Uterus (tissue), 4 donors: ENCODE data around the gene MAP4. TPM values are rescaled to one million over a fixed set of nuclear protein-coding genes. Genes with fewer than 3 reads are reported as not detected.

Experiments used
- DNase-seq, 2 donors: peaks; one replicate each; pipeline ENCODE4 v3.0.0-alpha.2; 2019 to 2020
- H3K27ac ChIP-seq, 2 donors: fragments of 200-600 bp; sonication (generic); 1 replicate in 1 of 2; 2 replicates in 1 of 2; pipeline ENCODE4 v1.5.1; 2016 to 2018
- H3K27me3 ChIP-seq, 2 donors: fragments of 200-600 bp; sonication (generic); one replicate each; pipeline ENCODE4 v1.5.1; 2018 to 2019; ENCODE audit warnings: control low read depth in 1 of 2
- H3K36me3 ChIP-seq, 2 donors: fragments of 200-600 bp; sonication (generic); one replicate each; pipeline ENCODE4 v1.5.1; 2019; ENCODE audit warnings: control low read depth in 1 of 2
- H3K4me1 ChIP-seq, 2 donors: fragments of 200-600 bp; sonication (generic); one replicate each; pipeline ENCODE4 v1.5.1; 2018 to 2019; ENCODE audit warnings: control low read depth in 1 of 2
- H3K4me3 ChIP-seq, 2 donors: fragments of 200-600 bp; sonication (generic); 1 replicate in 1 of 2; 2 replicates in 1 of 2; pipeline ENCODE4 v1.5.1; 2018 to 2019; ENCODE audit warnings: mild to moderate bottlenecking in 1 of 2
- H3K9me3 ChIP-seq, 2 donors: fragments of 200-600 bp; sonication (generic); one replicate each; pipeline ENCODE4 v1.5.1; 2019; ENCODE audit warnings: control low read depth in 1 of 2
- POLR2A ChIP-seq, 2 donors: fragments of 450-650 bp; IDR thresholded peaks; one replicate each; pipeline ENCODE4 v1.6.1; 2016; ENCODE audit warnings: antibody characterized with exemption in 2 of 2, mild to moderate bottlenecking in 1 of 2, moderate library complexity in 1 of 2
- intact Hi-C: fragments of 100-400 bp; cut with DNase I; formaldehyde crosslinking; loops from one replicate; pipeline ENCODE4 v1.15.1; 2023; ENCODE audit warnings: low total_unique reads
- total RNA-seq, 4 donors: library from RNA; depleted of rRNA in 3 of 4; stranded (reverse); fragments of >200 nt in 3 of 4; gene quantifications; one replicate each; pipeline versions ENCODE4 v1.1.0 to v1.2.4, GENCODE V29; 2014 to 2023
- TF ChIP-seq, protein P1 (sequence below), 4 experiments: fragments of 200-600 bp in 2 of 4; fragments of 450-650 bp in 2 of 4; sonication (generic) in 2 of 4; IDR thresholded peaks; one replicate each; pipeline ENCODE4 v1.5.1; 2016 to 2019; ENCODE audit warnings: antibody characterized with exemption in 4 of 4, mild to moderate bottlenecking in 2 of 4, moderate library complexity in 1 of 4
- donor health status: DM: yes; HTN: yes; CAD: no.

The MAP4 gene
- total RNA-seq, 4 donors from 2014 or later = 51.5 to 264 (median 79.7) TPM

GRCh38 chr3:48001991-48002390 lies 14.2 kb downstream of the MAP4 start:
- Histone ChIP-seq H3K27ac (no peak overlapping the region), H3K9me3 (no peaks in the 10 kb centered on the region), H3K4me3 (no peak overlapping the region), H3K36me3 (no peaks in the 10 kb centered on the region), H3K4me1 (no peaks in the 10 kb centered on the region), H3K27me3 (no peaks in the 10 kb centered on the region)
- TF ChIP-seq, protein P1, sequence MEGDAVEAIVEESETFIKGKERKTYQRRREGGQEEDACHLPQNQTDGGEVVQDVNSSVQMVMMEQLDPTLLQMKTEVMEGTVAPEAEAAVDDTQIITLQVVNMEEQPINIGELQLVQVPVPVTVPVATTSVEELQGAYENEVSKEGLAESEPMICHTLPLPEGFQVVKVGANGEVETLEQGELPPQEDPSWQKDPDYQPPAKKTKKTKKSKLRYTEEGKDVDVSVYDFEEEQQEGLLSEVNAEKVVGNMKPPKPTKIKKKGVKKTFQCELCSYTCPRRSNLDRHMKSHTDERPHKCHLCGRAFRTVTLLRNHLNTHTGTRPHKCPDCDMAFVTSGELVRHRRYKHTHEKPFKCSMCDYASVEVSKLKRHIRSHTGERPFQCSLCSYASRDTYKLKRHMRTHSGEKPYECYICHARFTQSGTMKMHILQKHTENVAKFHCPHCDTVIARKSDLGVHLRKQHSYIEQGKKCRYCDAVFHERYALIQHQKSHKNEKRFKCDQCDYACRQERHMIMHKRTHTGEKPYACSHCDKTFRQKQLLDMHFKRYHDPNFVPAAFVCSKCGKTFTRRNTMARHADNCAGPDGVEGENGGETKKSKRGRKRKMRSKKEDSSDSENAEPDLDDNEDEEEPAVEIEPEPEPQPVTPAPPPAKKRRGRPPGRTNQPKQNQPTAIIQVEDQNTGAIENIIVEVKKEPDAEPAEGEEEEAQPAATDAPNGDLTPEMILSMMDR (IDR thresholded peaks at IDR 0.05) = no peak
- TF ChIP-seq POLR2A (IDR thresholded peaks at IDR 0.05) = no peak
- DNase-seq = no peak
- intact Hi-C loops = no loop called here

- H3K36me3 ChIP-seq = no peaks in the 10 kb centered on the region
- DNase-seq = no peak
- TF ChIP-seq POLR2A (IDR thresholded peaks at IDR 0.05) = no peak
- TF ChIP-seq, protein P1 (IDR thresholded peaks at IDR 0.05) = no peak
- no peaks in the 10 kb centered on the region for H3K9me3 ChIP-seq
- intact Hi-C loops = no loop called here
- no peak overlapping the region for H3K27ac ChIP-seq
- no peak overlapping the region for H3K4me3 ChIP-seq
- H3K4me1 ChIP-seq = peaks cover 0 to 7% of the 10 kb centered on the region in 2 donors
- H3K27me3 ChIP-seq = no peaks in the 10 kb centered on the region
Measured at GRCh38 chr3:48000212-48000611, 16.0 kb downstream of the MAP4 start.

DNA sequence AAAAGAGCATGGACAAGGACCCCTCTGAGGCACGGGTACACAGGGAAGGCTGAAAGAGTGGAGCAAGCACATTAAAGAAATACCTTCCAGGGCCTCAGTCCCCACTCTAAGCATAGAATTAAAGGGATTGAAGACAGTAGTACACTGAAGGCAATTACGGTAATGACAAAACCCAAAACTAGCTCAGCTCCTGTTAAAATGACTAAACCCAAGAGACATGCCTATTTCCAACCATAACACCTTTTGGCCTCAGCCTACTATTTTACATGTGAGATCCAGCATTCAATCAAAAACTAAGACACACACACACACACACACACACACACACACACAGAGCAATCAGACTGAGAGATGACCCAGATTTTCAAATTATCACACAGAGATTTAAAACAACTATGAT lies 19.8 kb downstream of the MAP4 start:
- H3K9me3 ChIP-seq = no peaks in the 10 kb centered on the region
- TF ChIP-seq, protein P1 (IDR thresholded peaks at IDR 0.05) = no peak
- no peak for TF ChIP-seq POLR2A (IDR thresholded peaks at IDR 0.05)
- no peak overlapping the region for H3K4me3 ChIP-seq
- H3K27ac ChIP-seq = no peak overlapping the region
- no peaks in the 10 kb centered on the region for H3K27me3 ChIP-seq
- intact Hi-C loops = no loop called here
- no peaks in the 10 kb centered on the region for H3K36me3 ChIP-seq
- H3K4me1 ChIP-seq = peaks cover 0 to 7% of the 10 kb centered on the region in 2 donors
- no peak for DNase-seq

DNA sequence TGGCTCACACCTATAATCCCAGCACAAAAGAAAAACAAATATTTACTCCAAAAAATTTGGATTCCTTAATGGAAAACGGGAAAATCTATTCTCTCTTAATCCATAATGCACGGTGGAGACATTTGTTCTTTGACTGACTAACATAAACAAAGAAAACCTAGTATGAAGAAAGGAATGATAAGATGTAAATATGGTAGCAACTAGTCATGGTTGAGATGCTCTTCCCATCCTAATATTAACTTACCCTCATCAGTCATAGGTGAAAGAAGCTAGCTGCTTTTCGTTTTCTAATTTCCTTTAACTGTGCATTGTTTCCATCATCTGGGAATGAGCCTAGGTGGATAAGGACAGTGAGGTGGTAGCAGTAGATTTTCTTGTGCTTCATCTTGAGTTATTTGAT lies 22.0 kb downstream of the MAP4 start:
- no peak for DNase-seq
- TF ChIP-seq, protein P1 (IDR thresholded peaks at IDR 0.05) = no peak
- no peak for TF ChIP-seq POLR2A (IDR thresholded peaks at IDR 0.05)
- Histone ChIP-seq H3K4me1 (peaks cover 0 to 7% of the 10 kb centered on the region in 2 donors), H3K27me3 (no peaks in the 10 kb centered on the region), H3K27ac (no peak overlapping the region), H3K4me3 (no peak overlapping the region), H3K9me3 (no peaks in the 10 kb centered on the region), H3K36me3 (no peaks in the 10 kb centered on the region)
- intact Hi-C loops = loop anchor here (5.0 kb wide), 1 partner anchor 157 kb away; no protein-coding TSS in a partner anchor

GRCh38 chr3:47991341-47991740 lies 24.9 kb downstream of the MAP4 start:
- Histone ChIP-seq H3K9me3 (no peaks in the 10 kb centered on the region), H3K27me3 (no peaks in the 10 kb centered on the region), H3K27ac (no peak overlapping the region), H3K36me3 (no peaks in the 10 kb centered on the region), H3K4me3 (no peak overlapping the region), H3K4me1 (peaks cover 0 to 4% of the 10 kb centered on the region in 2 donors)
- intact Hi-C loops = loop anchor here (5.0 kb wide), 1 partner anchor 154 kb away; no protein-coding TSS in a partner anchor
- TF ChIP-seq, protein P1 (IDR thresholded peaks at IDR 0.05) = no peak
- TF ChIP-seq POLR2A (IDR thresholded peaks at IDR 0.05) = no peak
- DNase-seq = no peak
